HAP-1 (cell line): ENCODE results near the gene FBXO44.

Experiments
- DNase-seq, 2 experiments: peaks; one replicate each; pipeline ENCODE4 v3.0.0-alpha.2; 2016 to 2020; ENCODE audit warnings: low spot score in 2 of 2
- H3K27me3 ChIP-seq: fragments of 250-450 bp; sonication (Bioruptor Pico); 2 replicates; pipeline ENCODE4 v1.5.1; 2020; ENCODE audit warnings: low read depth, mild to moderate bottlenecking, moderate library complexity
- H3K36me3 ChIP-seq: fragments of 250-450 bp; sonication (Bioruptor Pico); replicated peaks from 2 replicates; pipeline ENCODE4 v1.5.1; 2020; ENCODE audit warnings: mild to moderate bottlenecking
- H3K4me1 ChIP-seq: fragments of 250-450 bp; sonication (Bioruptor Pico); 2 replicates; pipeline ENCODE4 v1.5.1; 2020; ENCODE audit warnings: mild to moderate bottlenecking
- H3K4me3 ChIP-seq: fragments of 250-450 bp; sonication (Bioruptor Pico); 2 replicates; pipeline ENCODE4 v1.5.1; 2020; ENCODE audit warnings: mild to moderate bottlenecking, moderate library complexity
- H3K9me3 ChIP-seq: fragments of 250-450 bp; sonication (Bioruptor Pico); 2 replicates; pipeline ENCODE4 v1.5.1; 2020; ENCODE audit warnings: mild to moderate bottlenecking, moderate library complexity
- in situ Hi-C: fragments of 300-500 bp; cut with MboI; formaldehyde crosslinking; loops from 3 replicates; pipeline ENCODE4 v1.14.3; 2020; ENCODE audit warnings: low sequenced_read_pairs, inconsistent platforms, mixed read lengths

The FBXO44 gene

DNA sequence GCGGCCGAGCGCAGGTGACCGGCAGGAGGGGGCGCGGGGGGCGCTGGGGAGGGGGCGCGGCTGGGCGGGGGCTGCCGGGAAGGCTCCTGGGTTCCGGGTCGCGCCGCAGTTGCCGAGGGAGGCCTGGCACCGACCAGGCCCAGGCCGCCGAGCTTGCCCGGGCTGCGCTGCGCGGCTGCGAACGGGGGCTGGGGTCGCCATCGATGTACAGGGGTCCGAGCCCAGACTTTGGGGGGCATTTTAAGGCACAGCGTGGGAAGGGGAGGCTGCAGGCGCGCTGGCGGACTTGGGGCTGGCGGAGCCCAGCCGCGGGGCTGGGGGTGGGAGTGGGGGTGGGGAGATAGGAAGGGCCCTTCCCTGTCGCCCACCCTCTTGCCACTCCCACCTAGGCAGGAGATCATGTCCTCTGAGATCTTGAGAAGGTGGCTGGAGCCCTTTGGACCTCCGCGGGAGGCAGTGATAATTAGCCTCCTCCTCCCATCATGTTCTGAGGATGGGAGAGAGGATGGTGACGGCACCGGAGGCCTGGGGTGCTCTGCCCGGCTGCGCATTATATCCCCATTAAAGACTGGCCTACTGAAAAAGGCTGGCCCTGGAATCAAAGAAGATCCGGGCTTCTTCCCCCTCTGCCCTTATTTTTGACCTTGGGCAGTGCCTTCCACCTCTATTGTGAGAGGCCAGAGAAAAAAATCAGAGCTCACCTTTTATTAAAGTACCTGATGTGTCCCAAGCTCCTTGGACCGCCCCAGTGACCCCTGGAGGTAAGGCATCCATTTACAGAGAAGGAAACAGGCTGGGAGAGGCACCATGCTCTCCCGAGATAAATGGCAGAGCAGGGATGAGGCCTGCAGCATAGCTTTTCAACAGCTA is 497 bp downstream of the FBXO44 start:
- in situ Hi-C loops, result no loop called here
- no peaks in the 10 kb centered on the region for H3K9me3 ChIP-seq
- no peaks in the 10 kb centered on the region for H3K27me3 ChIP-seq
- H3K36me3 ChIP-seq, result peaks cover 24% of the 10 kb centered on the region
- H3K4me3 ChIP-seq, result peak overlapping the region; percentile 40
- H3K4me1 ChIP-seq, result peaks cover 11% of the 10 kb centered on the region
- no peak for DNase-seq

DNA sequence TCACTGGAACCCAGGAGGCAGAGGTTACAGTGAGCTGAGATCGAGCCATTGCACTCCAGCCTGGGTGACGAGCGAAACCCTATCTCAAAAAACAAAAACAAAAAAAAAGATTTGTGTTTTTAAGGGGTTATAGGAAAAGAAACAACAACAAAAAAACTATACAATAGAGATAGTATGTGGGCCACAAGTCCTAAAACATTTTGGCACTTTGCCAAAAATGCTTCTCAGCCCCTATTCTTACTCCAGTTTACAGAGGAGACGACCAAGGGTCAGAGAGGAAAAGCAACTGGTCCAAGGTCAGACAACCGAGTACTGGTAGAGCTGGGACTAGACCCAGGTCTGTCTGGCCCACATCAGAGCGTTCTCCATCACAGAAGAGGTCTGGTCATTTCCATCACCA is 3.0 kb downstream of the FBXO44 start:
- in situ Hi-C loops, result no loop called here
- peaks cover 29% of the 10 kb centered on the region for H3K36me3 ChIP-seq
- no peaks in the 10 kb centered on the region for H3K9me3 ChIP-seq
- peaks cover 6% of the 10 kb centered on the region for H3K4me1 ChIP-seq
- no peak overlapping the region for H3K4me3 ChIP-seq
- no peaks in the 10 kb centered on the region for H3K27me3 ChIP-seq
- no peak for DNase-seq

DNA sequence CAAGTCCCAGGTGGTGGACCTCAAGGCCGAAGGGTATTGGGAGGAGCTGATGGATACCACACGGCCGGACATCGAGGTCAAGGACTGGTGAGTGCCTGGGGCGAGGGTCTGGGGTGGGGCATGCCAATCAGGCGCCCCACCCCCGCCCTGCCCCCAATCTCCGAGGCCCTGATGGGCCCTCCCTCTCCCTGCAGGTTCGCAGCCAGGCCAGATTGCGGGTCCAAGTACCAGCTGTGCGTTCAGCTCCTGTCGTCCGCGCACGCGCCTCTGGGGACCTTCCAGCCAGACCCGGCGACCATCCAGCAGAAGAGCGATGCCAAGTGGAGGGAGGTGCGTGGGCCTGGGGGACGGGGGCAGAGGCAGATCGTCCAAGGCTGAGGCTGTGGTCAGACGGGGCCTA is 3.9 kb downstream of the FBXO44 start:
- H3K36me3 ChIP-seq, result peaks cover 29% of the 10 kb centered on the region
- no peaks in the 10 kb centered on the region for H3K27me3 ChIP-seq
- in situ Hi-C loops, result no loop called here
- DNase-seq, result no peak
- peaks cover 6% of the 10 kb centered on the region for H3K4me1 ChIP-seq
- H3K9me3 ChIP-seq, result no peaks in the 10 kb centered on the region
- no peak overlapping the region for H3K4me3 ChIP-seq

DNA sequence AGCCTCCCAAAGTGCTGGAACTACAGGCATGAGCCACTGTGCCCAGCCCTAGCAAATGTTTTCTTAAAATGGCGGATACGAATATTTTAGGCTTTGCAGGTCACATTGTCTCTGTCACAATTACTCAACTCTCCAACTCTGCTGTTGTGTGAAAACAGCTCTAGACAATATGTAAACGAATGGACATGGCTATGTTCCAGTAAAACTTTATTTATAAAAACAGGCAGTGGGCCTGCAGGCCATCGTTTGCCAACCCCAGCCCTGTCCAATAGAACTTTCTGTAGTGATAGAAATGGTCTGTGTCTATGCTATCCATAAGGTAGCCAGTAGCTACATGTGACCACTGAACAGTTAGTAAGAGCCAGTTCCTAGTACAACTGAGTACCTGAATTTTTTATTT is 5.1 kb downstream of the FBXO44 start:
- DNase-seq, result no peak
- Histone ChIP-seq H3K9me3 (no peaks in the 10 kb centered on the region), H3K36me3 (peaks cover 29% of the 10 kb centered on the region), H3K4me1 (peaks cover 6% of the 10 kb centered on the region; the same call in 1 of the 2 replicates), H3K27me3 (no peaks in the 10 kb centered on the region), H3K4me3 (no peak overlapping the region)
- in situ Hi-C loops, result loop anchor here (5.0 kb wide), 1 partner anchor 58 kb away; no protein-coding TSS in a partner anchor

DNA sequence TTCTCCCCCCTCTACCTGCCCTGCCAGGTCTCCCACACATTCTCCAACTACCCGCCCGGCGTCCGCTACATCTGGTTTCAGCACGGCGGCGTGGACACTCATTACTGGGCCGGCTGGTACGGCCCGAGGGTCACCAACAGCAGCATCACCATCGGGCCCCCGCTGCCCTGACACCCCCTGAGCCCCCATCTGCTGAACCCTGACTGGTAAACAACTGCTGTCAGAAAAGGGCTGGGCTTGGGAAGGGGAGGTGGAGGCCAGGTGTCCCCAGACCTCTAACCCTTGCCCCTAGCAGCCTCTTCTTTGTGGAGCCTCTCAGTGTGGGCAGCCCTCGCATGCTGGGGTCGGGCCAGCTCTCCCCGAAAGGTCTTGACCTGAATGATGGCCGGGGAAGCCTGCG is 6.4 kb downstream of the FBXO44 start:
- no peak for DNase-seq
- H3K4me1 ChIP-seq, result peaks cover 8% of the 10 kb centered on the region; the same call in 1 of the 2 replicates
- H3K36me3 ChIP-seq, result peaks cover 29% of the 10 kb centered on the region
- H3K27me3 ChIP-seq, result no peaks in the 10 kb centered on the region
- H3K4me3 ChIP-seq, result no peak overlapping the region
- in situ Hi-C loops, result loop anchor here (5.0 kb wide), 1 partner anchor 56 kb away; no protein-coding TSS in a partner anchor
- no peaks in the 10 kb centered on the region for H3K9me3 ChIP-seq

DNA sequence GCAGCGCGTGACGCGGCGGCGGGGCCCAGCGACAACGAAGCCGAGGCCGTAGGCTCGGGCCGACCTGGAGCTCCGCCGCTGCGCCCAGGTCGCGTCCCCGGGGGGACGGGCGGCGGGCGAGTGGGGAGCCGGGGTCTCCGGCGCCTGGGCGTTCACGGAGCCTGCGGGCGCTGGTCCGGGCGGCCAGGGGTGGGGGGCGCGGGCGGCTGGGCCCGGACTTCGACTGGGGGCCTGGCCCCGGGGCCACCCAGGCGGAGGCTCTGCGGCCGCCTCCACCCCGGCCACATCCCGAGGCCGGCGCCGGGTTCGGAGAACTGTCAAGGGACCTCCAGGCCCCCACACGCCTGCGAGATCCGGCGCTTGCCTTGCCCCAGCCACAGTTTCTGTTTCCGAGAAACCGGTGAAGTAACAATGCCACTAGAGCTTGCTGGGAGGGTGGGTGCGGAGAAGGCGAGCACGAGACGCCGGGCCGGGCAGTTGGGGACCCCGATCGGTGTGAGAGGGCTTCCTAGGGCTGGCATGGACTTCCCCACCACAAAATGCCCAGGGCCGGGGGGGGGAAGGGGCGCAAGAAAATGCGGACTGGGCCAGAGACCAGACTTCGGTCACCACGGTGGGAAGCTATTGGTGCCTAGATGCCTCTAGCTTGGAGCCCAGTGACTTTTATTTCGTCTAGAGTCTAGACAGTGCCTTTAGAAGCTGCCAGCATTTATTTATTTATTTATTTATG is 9.8 kb downstream of the FBXO44 start:
- H3K36me3 ChIP-seq, result peaks cover 12% of the 10 kb centered on the region
- H3K4me1 ChIP-seq, result peaks cover 8% of the 10 kb centered on the region; the same call in 1 of the 2 replicates
- H3K4me3 ChIP-seq, result peak overlapping the region; percentile 42
- no peaks in the 10 kb centered on the region for H3K9me3 ChIP-seq
- H3K27me3 ChIP-seq, result no peaks in the 10 kb centered on the region
- peak in 1 of 2 experiments; percentile 63 for DNase-seq
- in situ Hi-C loops, result loop anchor here (5.0 kb wide), 1 partner anchor 53 kb away; no protein-coding TSS in a partner anchor

DNA sequence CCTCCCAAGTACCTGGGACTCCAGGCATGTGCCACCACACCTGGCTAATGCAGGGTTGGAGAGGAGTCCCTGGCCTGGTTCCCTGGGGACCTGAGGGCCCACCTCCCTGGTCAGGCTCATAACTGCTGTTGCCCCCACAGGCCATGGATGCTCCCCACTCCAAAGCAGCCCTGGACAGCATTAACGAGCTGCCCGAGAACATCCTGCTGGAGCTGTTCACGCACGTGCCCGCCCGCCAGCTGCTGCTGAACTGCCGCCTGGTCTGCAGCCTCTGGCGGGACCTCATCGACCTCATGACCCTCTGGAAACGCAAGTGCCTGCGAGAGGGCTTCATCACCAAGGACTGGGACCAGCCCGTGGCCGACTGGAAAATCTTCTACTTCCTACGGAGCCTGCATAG is 13.8 kb downstream of the FBXO44 start:
- in situ Hi-C loops, result no loop called here
- Histone ChIP-seq H3K4me3 (no peak overlapping the region), H3K36me3 (peaks cover 27% of the 10 kb centered on the region), H3K4me1 (peaks cover 8% of the 10 kb centered on the region; the same call in 1 of the 2 replicates), H3K27me3 (no peaks in the 10 kb centered on the region), H3K9me3 (no peaks in the 10 kb centered on the region)
- DNase-seq, result no peak

DNA sequence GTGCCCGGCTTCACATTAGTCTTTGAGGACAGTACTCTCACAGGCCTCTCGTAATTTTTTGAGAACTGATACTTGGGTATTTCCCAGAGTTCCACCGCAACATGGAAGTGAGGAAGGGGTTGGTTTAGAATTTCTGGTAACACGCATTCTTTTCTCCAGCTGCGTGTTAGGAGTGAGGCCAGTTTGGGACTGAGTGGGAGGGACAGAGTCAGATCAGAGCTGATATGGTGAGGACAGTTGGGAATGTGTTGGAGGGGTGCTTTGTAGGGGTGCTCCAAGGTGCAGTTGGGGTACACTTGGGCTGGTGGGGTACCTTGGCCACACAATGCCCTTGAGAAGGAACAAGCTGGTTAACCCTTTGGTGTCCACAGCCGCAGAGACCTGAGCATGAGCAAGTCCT is 16.1 kb downstream of the FBXO44 start:
- peaks cover 50% of the 10 kb centered on the region for H3K36me3 ChIP-seq
- in situ Hi-C loops, result no loop called here
- no peaks in the 10 kb centered on the region for H3K27me3 ChIP-seq
- H3K4me1 ChIP-seq, result no peaks in the 10 kb centered on the region
- DNase-seq, result no peak
- H3K4me3 ChIP-seq, result no peak overlapping the region
- no peaks in the 10 kb centered on the region for H3K9me3 ChIP-seq

DNA sequence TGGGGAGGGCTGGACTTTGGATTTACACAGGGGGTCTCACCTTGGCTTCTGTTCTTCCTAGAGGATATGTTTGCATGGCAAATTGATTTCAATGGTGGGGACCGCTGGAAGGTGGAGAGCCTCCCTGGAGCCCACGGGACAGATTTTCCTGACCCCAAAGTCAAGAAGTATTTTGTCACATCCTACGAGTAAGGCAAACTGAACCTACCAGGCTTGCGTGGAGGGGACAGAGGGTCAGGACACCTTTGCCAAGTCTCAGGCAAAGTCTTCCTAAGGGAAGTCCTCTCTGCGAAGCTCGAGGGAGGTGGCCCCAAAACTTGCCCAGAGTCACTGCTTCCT is 16.5 kb downstream of the FBXO44 start:
- DNase-seq, result no peak
- Histone ChIP-seq H3K36me3 (peaks cover 54% of the 10 kb centered on the region), H3K4me1 (no peaks in the 10 kb centered on the region), H3K4me3 (no peak overlapping the region), H3K27me3 (no peaks in the 10 kb centered on the region), H3K9me3 (no peaks in the 10 kb centered on the region)
- in situ Hi-C loops, result no loop called here

DNA sequence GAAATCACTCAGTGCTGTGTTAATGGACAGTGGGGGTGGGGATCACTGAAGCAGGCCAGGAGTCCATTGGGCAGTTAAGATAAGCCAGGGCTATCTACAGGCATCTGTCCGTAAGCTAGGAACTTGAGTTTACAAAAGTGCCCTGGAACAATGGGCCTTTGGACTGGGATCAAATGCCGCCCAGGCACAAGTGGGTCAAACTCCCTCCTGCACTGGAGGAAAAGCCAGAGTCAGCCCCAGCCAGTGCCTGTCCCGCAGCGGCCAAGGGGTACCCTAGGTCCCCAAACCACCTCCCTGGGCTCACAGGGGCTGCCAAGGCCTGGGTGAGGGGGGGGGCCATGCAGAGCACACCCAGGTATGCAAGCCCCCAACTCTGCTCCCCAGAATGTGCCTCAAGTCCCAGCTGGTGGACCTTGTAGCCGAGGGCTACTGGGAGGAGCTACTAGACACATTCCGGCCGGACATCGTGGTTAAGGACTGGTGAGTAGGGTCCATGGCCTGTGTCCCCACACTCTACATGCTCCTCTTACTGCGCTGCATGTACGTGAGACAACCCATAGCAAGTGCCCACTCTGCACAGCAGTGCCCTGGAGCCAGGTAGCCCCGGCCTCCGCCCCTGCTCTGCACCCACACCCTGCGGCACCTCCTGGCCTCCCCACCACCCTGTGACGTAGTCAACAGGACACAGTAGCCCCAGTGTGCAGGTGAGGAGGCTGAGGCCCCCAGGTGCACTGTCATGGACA is 17.0 kb downstream of the FBXO44 start:
- no peak overlapping the region for H3K4me3 ChIP-seq
- H3K4me1 ChIP-seq, result no peaks in the 10 kb centered on the region
- peaks cover 59% of the 10 kb centered on the region for H3K36me3 ChIP-seq
- H3K27me3 ChIP-seq, result no peaks in the 10 kb centered on the region
- H3K9me3 ChIP-seq, result no peaks in the 10 kb centered on the region
- no peak for DNase-seq
- in situ Hi-C loops, result no loop called here

DNA sequence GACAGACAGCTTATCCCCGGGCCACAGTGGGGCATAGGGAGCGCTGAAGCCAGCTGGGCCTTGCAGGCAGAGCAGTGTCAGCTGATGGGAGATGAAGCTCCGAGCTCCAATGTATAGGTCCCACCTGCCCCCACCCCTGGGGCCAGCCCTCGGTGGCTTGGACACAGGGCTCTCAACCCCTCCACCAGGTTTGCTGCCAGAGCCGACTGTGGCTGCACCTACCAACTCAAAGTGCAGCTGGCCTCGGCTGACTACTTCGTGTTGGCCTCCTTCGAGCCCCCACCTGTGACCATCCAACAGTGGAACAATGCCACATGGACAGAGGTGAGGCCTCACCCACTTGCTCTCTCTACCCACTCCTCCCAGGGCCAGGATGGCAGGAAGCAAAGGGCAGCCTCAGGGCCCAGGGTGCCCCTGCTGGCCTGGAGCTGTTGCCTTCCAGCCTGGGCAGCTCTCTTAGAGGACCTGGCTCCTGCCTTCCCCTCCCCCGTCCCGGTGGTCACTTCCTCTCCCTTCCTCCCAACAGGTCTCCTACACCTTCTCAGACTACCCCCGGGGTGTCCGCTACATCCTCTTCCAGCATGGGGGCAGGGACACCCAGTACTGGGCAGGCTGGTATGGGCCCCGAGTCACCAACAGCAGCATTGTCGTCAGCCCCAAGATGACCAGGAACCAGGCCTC is 18.6 kb downstream of the FBXO44 start:
- Histone ChIP-seq H3K27me3 (no peaks in the 10 kb centered on the region), H3K4me3 (no peak overlapping the region), H3K4me1 (no peaks in the 10 kb centered on the region), H3K36me3 (peaks cover 69% of the 10 kb centered on the region), H3K9me3 (no peaks in the 10 kb centered on the region)
- in situ Hi-C loops, result no loop called here
- DNase-seq, result no peak

DNA sequence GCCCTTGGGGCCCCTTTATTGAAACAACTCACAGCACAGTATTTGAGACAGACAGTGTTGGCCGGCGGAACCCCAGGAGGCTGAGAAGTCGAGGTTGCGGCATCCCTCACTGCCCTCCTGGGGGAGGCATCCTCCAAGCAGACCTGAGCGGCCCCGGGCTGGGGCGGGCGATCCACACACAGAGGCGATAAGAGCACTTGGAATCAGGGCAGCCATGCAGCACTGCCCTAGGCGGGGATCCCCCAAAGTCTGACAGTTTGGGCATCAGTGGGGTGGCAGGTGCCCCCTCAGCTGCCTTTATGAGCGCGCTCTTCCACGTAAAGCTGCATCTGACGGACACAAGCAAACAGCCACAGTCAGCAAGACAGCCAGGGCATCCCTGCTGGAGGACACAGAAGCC is 19.8 kb downstream of the FBXO44 start:
- no peak overlapping the region for H3K4me3 ChIP-seq
- peaks cover 78% of the 10 kb centered on the region for H3K36me3 ChIP-seq
- no peaks in the 10 kb centered on the region for H3K27me3 ChIP-seq
- H3K4me1 ChIP-seq, result peaks cover 6% of the 10 kb centered on the region
- H3K9me3 ChIP-seq, result no peaks in the 10 kb centered on the region
- in situ Hi-C loops, result no loop called here
- DNase-seq, result no peak

DNA sequence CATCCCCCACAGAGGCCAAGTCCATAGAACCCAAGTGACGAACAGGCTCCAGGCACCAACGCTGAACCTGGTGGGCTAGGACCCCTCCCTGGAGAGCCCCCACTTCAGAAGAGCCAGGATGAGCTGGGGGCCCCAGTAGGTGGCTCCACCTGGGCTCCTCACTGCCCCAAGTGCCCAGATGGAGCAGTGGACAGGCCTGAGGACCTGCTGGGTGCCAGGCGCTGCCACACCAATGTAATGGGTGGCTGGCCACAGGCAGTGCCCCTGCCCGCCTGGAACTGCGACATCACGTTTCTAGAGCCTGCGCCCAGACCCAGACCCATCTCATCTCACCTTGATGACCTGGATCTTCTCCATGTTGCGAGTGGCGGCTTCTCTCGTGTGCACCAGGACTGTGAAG is 20.6 kb downstream of the FBXO44 start:
- H3K36me3 ChIP-seq, result peaks cover 79% of the 10 kb centered on the region
- in situ Hi-C loops, result no loop called here
- no peak overlapping the region for H3K4me3 ChIP-seq

More for the DNA sequence above, 20.6 kb downstream of the FBXO44 start:
- H3K27me3 ChIP-seq, result no peaks in the 10 kb centered on the region
- DNase-seq, result no peak
- H3K9me3 ChIP-seq, result no peaks in the 10 kb centered on the region
- H3K4me1 ChIP-seq, result peaks cover 6% of the 10 kb centered on the region
